Measurements from ENCODE around the gene PSAPL1.
A peak's percentile ranks its signal among the peaks of the same experiment; 100 is the strongest.

The PSAPL1 gene

GRCh38 chr4:7416745-7417432 lies 17.8 kb downstream of the PSAPL1 start:
- DNase-seq: no peak

GRCh38 chr4:7415927-7416686 lies 18.6 kb downstream of the PSAPL1 start:
- DNase-seq: no peak

GRCh38 chr4:7414736-7415510 lies 19.8 kb downstream of the PSAPL1 start:
- no peak for DNase-seq

- DNase-seq: no peak
Observed at GRCh38 chr4:7414046-7414445, 20.7 kb downstream of the PSAPL1 start.

GRCh38 chr4:7412554-7412912 lies 22.2 kb downstream of the PSAPL1 start:
- no peak for DNase-seq

- DNase-seq: no peak
Observed at GRCh38 chr4:7411896-7412553, 22.7 kb downstream of the PSAPL1 start.

- no peak for DNase-seq
Observed at GRCh38 chr4:7411491-7411890, 23.2 kb downstream of the PSAPL1 start.

GRCh38 chr4:7410446-7410845 lies 24.3 kb downstream of the PSAPL1 start:
- no peak for DNase-seq

- DNase-seq: no peak
Observed at GRCh38 chr4:7408166-7408565, 26.6 kb downstream of the PSAPL1 start.

- DNase-seq: no peak
Observed at GRCh38 chr4:7403001-7403400, 31.7 kb downstream of the PSAPL1 start.

GRCh38 chr4:7402526-7402925 lies 32.2 kb downstream of the PSAPL1 start:
- no peak for DNase-seq

- DNase-seq: no peak
Observed at GRCh38 chr4:7400671-7401298, 33.9 kb downstream of the PSAPL1 start.

- DNase-seq: no peak
Observed at GRCh38 chr4:7399440-7400234, 35.1 kb downstream of the PSAPL1 start.

GRCh38 chr4:7398788-7399439 lies 35.8 kb downstream of the PSAPL1 start:
- no peak for DNase-seq

GRCh38 chr4:7398104-7398423 lies 36.7 kb downstream of the PSAPL1 start:
- DNase-seq: peak; percentile 97 to 99

GRCh38 chr4:7397206-7398103 lies 37.3 kb downstream of the PSAPL1 start:
- no peak for DNase-seq

GRCh38 chr4:7396186-7396910 lies 38.4 kb downstream of the PSAPL1 start:
- DNase-seq: no peak

GRCh38 chr4:7395645-7396044 lies 39.1 kb downstream of the PSAPL1 start:
- no peak for DNase-seq

GRCh38 chr4:7394681-7395451 lies 39.9 kb downstream of the PSAPL1 start:
- DNase-seq: no peak

Measured in NCI-H187 (cell line).